OCI-LY7 (cell line): ENCODE data around the gene UHMK1. TPM values are rescaled to one million over a fixed set of nuclear protein-coding genes. Genes with fewer than 3 reads are reported as not detected.

ENCODE experiments used
- BruUV-seq: library from RNA; stranded (reverse); fragments of 400-500 nt; replicated peaks from 2 replicates; lab custom pipeline; 2021; lab: Mats Ljungman, UMichigan
- CTCF ChIA-PET: fragments of 300-600 bp; sonication (Branson Sonifier 250); formaldehyde crosslinking; loops from one replicate; lab custom pipeline; 2022; ENCODE audit warnings: antibody characterized with exemption; ENCODE audit not compliant: unreplicated experiment; lab: Charles Lee
- POLR2A ChIA-PET: fragments of 300-600 bp; sonication (Branson Sonifier 250); formaldehyde crosslinking; loops from one replicate; lab custom pipeline; 2022; ENCODE audit warnings: antibody characterized with exemption; lab: Charles Lee
- DNase-seq: peaks from one replicate; pipeline ENCODE4 v3.0.0-alpha.2; 2015; ENCODE audit warnings: low spot score
- H2AFZ ChIP-seq: fragments of 200-600 bp; sonication (generic), shearing (Covaris generic); 2 replicates; pipeline ENCODE4 v1.6.1; 2014; ENCODE audit warnings: mild to moderate bottlenecking, antibody characterized with exemption, low read length, moderate library complexity
- H3K27ac ChIP-seq: fragments of 200-600 bp; sonication (generic); 2 replicates; pipeline ENCODE4 v1.5.1; 2014; ENCODE audit warnings: mixed run types, low read depth, mild to moderate bottlenecking, moderate library complexity, low read length, inconsistent platforms; ENCODE audit not compliant: poor library complexity, severe bottlenecking
- H3K36me3 ChIP-seq: fragments of 200-600 bp; sonication (generic); 2 replicates; pipeline ENCODE4 v1.6.1; 2014; ENCODE audit warnings: mild to moderate bottlenecking, antibody characterized with exemption, low read length, moderate library complexity, mixed read lengths; ENCODE audit not compliant: insufficient read depth
- H3K4me1 ChIP-seq: fragments of 200-600 bp; sonication (generic); 2 replicates; pipeline ENCODE4 v1.5.1; 2014; ENCODE audit warnings: mild to moderate bottlenecking, low read length; ENCODE audit not compliant: insufficient read depth, poor library complexity, severe bottlenecking
- H3K4me2 ChIP-seq: fragments of 200-600 bp; sonication (generic); 2 replicates; pipeline ENCODE4 v1.6.1; 2014; ENCODE audit warnings: mild to moderate bottlenecking, low read length
- H3K4me3 ChIP-seq: fragments of 200-600 bp; sonication (generic); 2 replicates; pipeline ENCODE4 v1.5.1; 2014; ENCODE audit warnings: mild to moderate bottlenecking, low read depth, low read length; ENCODE audit not compliant: poor library complexity, severe bottlenecking
- H3K79me2 ChIP-seq: fragments of 200-600 bp; sonication (generic); 2 replicates; pipeline ENCODE4 v1.6.1; 2016; ENCODE audit warnings: low read depth, mild to moderate bottlenecking, low read length, moderate library complexity, mixed read lengths; ENCODE audit not compliant: insufficient read depth
- H3K9me2 ChIP-seq: fragments of 200-600 bp; sonication (generic); 2 replicates; pipeline ENCODE4 v1.6.1; 2016; ENCODE audit warnings: mild to moderate bottlenecking, low read length, mixed read lengths; ENCODE audit not compliant: insufficient read depth
- H3K9me3 ChIP-seq: fragments of 200-600 bp; sonication (generic); 2 replicates; pipeline ENCODE4 v1.6.1; 2014; ENCODE audit warnings: mild to moderate bottlenecking, mixed run types, low read length, mixed read lengths
- H4K20me1 ChIP-seq: fragments of 200-600 bp; sonication (generic); 2 replicates; pipeline ENCODE4 v1.6.1; 2014; ENCODE audit warnings: mild to moderate bottlenecking, antibody characterized with exemption, low read length, moderate library complexity, mixed read lengths; ENCODE audit not compliant: insufficient read depth
- EZH2phosphoT487 ChIP-seq: fragments of 200-600 bp; sonication (generic); IDR thresholded peaks from 2 replicates; pipeline ENCODE4 v1.6.1; 2018; ENCODE audit warnings: low read depth, borderline replicate concordance, mild to moderate bottlenecking, mixed run types, antibody characterized with exemption, low read length, moderate library complexity, mixed read lengths
- intact Hi-C: fragments of 100-400 bp; cut with micrococcal nuclease; formaldehyde crosslinking; loops from one replicate; pipeline ENCODE4 v1.10.0; 2022; ENCODE audit not compliant: unreplicated experiment
- total RNA-seq, 2 experiments: library from RNA; depleted of rRNA in 1 of 2; stranded (reverse); fragments of >200 nt in 1 of 2; shearing (Covaris generic) in 1 of 2; gene quantifications; 2 replicates each; pipeline ENCODE4 v1.2.3, GENCODE V29; 2014 to 2022
- TF ChIP-seq, protein P1 (sequence below): fragments of 200-600 bp; sonication (generic); conservative IDR thresholded peaks from 2 replicates; pipeline ENCODE4 v1.5.1; 2014; ENCODE audit warnings: mild to moderate bottlenecking, antibody characterized with exemption, low read length, moderate library complexity, mixed read lengths

UHMK1 gene
- total RNA-seq, 2 experiments from 2014 or later = 27.8 to 33.8 TPM

GRCh38 chr1:162550925-162551324 is 53.3 kb downstream of the UHMK1 start:
- no peak for TF ChIP-seq EZH2phosphoT487
- TF ChIP-seq, protein P1, sequence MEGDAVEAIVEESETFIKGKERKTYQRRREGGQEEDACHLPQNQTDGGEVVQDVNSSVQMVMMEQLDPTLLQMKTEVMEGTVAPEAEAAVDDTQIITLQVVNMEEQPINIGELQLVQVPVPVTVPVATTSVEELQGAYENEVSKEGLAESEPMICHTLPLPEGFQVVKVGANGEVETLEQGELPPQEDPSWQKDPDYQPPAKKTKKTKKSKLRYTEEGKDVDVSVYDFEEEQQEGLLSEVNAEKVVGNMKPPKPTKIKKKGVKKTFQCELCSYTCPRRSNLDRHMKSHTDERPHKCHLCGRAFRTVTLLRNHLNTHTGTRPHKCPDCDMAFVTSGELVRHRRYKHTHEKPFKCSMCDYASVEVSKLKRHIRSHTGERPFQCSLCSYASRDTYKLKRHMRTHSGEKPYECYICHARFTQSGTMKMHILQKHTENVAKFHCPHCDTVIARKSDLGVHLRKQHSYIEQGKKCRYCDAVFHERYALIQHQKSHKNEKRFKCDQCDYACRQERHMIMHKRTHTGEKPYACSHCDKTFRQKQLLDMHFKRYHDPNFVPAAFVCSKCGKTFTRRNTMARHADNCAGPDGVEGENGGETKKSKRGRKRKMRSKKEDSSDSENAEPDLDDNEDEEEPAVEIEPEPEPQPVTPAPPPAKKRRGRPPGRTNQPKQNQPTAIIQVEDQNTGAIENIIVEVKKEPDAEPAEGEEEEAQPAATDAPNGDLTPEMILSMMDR = no peak
- DNase-seq = no peak
- CTCF ChIA-PET = no interaction called here
- BruUV-seq = no TSS peak
- no peaks in the 10 kb centered on the region for H3K4me1 ChIP-seq
- no peak overlapping the region for H2AFZ ChIP-seq
- H3K4me3 ChIP-seq = no peak overlapping the region
- intact Hi-C loops = no loop called here
- no peak overlapping the region for H3K4me2 ChIP-seq
- H3K79me2 ChIP-seq = no peaks in the 10 kb centered on the region
- H4K20me1 ChIP-seq = no peaks in the 10 kb centered on the region
- H3K27ac ChIP-seq = no peak overlapping the region
- POLR2A ChIA-PET = no interaction called here
- no peaks in the 10 kb centered on the region for H3K36me3 ChIP-seq
- H3K9me3 ChIP-seq = no peaks in the 10 kb centered on the region
- H3K9me2 ChIP-seq = no peaks in the 10 kb centered on the region

DNA sequence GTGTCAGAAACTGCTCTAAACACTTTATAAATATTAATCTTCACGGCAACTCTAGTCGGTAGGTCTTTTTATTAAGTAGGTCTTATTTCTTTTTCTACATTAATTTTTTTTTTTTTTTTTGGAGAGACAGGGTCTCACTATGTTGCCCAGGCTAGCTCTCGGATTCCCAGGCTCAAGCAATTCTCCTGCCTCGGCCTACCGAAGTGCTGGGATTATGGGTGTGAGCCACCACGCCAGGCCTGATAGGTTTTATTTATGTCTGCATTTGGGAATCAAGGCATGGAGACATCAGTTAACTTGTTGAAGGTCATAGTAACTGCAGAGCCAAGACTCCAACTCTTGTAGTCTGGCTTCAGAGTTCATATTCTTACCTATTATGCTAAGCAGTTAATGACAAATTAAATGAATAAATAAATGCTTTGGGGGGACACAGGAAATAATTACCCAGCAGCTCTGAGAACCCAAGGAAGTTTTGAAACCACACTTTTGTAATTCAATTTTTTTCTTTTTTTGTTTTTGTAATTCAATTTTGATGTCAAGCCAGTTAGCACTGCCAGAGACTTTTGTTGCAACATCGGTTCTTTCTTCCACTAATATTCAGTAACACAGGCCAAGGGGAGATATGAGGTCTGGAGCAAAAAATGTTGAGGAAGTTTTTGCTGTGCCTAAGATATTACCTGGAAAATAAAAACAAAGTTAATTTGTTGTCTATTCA is 54.5 kb downstream of the UHMK1 start:
- Histone ChIP-seq H3K4me1 (no peaks in the 10 kb centered on the region), H2AFZ (no peak overlapping the region), H3K9me3 (no peaks in the 10 kb centered on the region), H3K4me2 (no peak overlapping the region), H3K9me2 (no peaks in the 10 kb centered on the region), H4K20me1 (no peaks in the 10 kb centered on the region), H3K36me3 (no peaks in the 10 kb centered on the region), H3K79me2 (no peaks in the 10 kb centered on the region), H3K4me3 (no peak overlapping the region), H3K27ac (no peak overlapping the region)
- DNase-seq = no peak
- no peak for TF ChIP-seq EZH2phosphoT487
- TF ChIP-seq, protein P1 = no peak
- no TSS peak for BruUV-seq
- ChIA-PET CTCF (no interaction called here), POLR2A (interaction anchor here (0.7 to 1.3 kb wide), 3 partner anchors 11 to 646 kb away, joined by 3 read pairs; no protein-coding TSS in a partner anchor)
- intact Hi-C loops = no loop called here

GRCh38 chr1:162552684-162553252 is 55.1 kb downstream of the UHMK1 start:
- H2AFZ ChIP-seq = no peak overlapping the region
- H3K4me1 ChIP-seq = no peaks in the 10 kb centered on the region
- no peaks in the 10 kb centered on the region for H3K79me2 ChIP-seq
- no peak overlapping the region for H3K4me3 ChIP-seq
- POLR2A ChIA-PET = interaction anchor here (1.3 kb wide), 1 partner anchor 30 kb away, joined by 3 read pairs; no protein-coding TSS in a partner anchor
- H3K36me3 ChIP-seq = no peaks in the 10 kb centered on the region
- H3K9me3 ChIP-seq = no peaks in the 10 kb centered on the region
- H3K4me2 ChIP-seq = no peak overlapping the region
- DNase-seq = no peak
- BruUV-seq = no TSS peak
- H3K27ac ChIP-seq = no peak overlapping the region
- H4K20me1 ChIP-seq = no peaks in the 10 kb centered on the region
- intact Hi-C loops = no loop called here
- no peaks in the 10 kb centered on the region for H3K9me2 ChIP-seq
- CTCF ChIA-PET = no interaction called here
- TF ChIP-seq, protein P1 = no peak
- TF ChIP-seq EZH2phosphoT487 = no peak
